Uterus (tissue), 4 donors: ENCODE results near the gene CFDP1. TPM values are rescaled to one million over a fixed set of nuclear protein-coding genes. Genes with fewer than 3 reads are reported as not detected.

Experiments
- DNase-seq, 2 donors: peaks; one replicate each; pipeline ENCODE4 v3.0.0-alpha.2; 2019 to 2020
- H3K27ac ChIP-seq, 2 donors: fragments of 200-600 bp; sonication (generic); 1 replicate in 1 of 2; 2 replicates in 1 of 2; pipeline ENCODE4 v1.5.1; 2016 to 2018
- H3K27me3 ChIP-seq, 2 donors: fragments of 200-600 bp; sonication (generic); one replicate each; pipeline ENCODE4 v1.5.1; 2018 to 2019; ENCODE audit warnings: control low read depth in 1 of 2
- H3K36me3 ChIP-seq, 2 donors: fragments of 200-600 bp; sonication (generic); one replicate each; pipeline ENCODE4 v1.5.1; 2019; ENCODE audit warnings: control low read depth in 1 of 2
- H3K4me1 ChIP-seq, 2 donors: fragments of 200-600 bp; sonication (generic); one replicate each; pipeline ENCODE4 v1.5.1; 2018 to 2019; ENCODE audit warnings: control low read depth in 1 of 2
- H3K4me3 ChIP-seq, 2 donors: fragments of 200-600 bp; sonication (generic); 1 replicate in 1 of 2; 2 replicates in 1 of 2; pipeline ENCODE4 v1.5.1; 2018 to 2019; ENCODE audit warnings: mild to moderate bottlenecking in 1 of 2
- H3K9me3 ChIP-seq, 2 donors: fragments of 200-600 bp; sonication (generic); one replicate each; pipeline ENCODE4 v1.5.1; 2019; ENCODE audit warnings: control low read depth in 1 of 2
- CTCF ChIP-seq, 4 experiments: fragments of 200-600 bp in 2 of 4; fragments of 450-650 bp in 2 of 4; sonication (generic) in 2 of 4; IDR thresholded peaks; one replicate each; pipeline ENCODE4 v1.5.1; 2016 to 2019; ENCODE audit warnings: antibody characterized with exemption in 4 of 4, mild to moderate bottlenecking in 2 of 4, moderate library complexity in 1 of 4
- POLR2A ChIP-seq, 2 donors: fragments of 450-650 bp; IDR thresholded peaks; one replicate each; pipeline ENCODE4 v1.6.1; 2016; ENCODE audit warnings: antibody characterized with exemption in 2 of 2, mild to moderate bottlenecking in 1 of 2, moderate library complexity in 1 of 2
- intact Hi-C: fragments of 100-400 bp; cut with DNase I; formaldehyde crosslinking; loops from one replicate; pipeline ENCODE4 v1.15.1; 2023; ENCODE audit warnings: low total_unique reads
- total RNA-seq, 4 donors: library from RNA; depleted of rRNA in 3 of 4; stranded (reverse); fragments of >200 nt in 3 of 4; gene quantifications; one replicate each; pipeline versions ENCODE4 v1.1.0 to v1.2.4, GENCODE V29; 2014 to 2023
- donor health status: DM: yes; HTN: yes; CAD: no.

The CFDP1 gene
- total RNA-seq, 4 donors from 2014 or later = 22.3 to 90.8 (median 73.4) TPM

GRCh38 chr16:75452464-75453190 is 19.3 kb upstream of the CFDP1 start:
- Histone ChIP-seq H3K4me1 (no peaks in the 10 kb centered on the region), H3K9me3 (no peaks in the 10 kb centered on the region), H3K27me3 (no peaks in the 10 kb centered on the region), H3K4me3 (no peak overlapping the region), H3K36me3 (no peaks in the 10 kb centered on the region), H3K27ac (no peak overlapping the region)
- TF ChIP-seq CTCF (IDR thresholded peaks at IDR 0.05) (no peak), POLR2A (IDR thresholded peaks at IDR 0.05) (no peak)
- intact Hi-C loops = no loop called here
- DNase-seq = no peak

GRCh38 chr16:75446416-75446815 is 13.1 kb upstream of the CFDP1 start:
- Histone ChIP-seq H3K4me1 (no peaks in the 10 kb centered on the region), H3K27ac (peak overlapping the region in 1 of 2 donors; percentile 50), H3K9me3 (no peaks in the 10 kb centered on the region), H3K27me3 (no peaks in the 10 kb centered on the region), H3K4me3 (no peak overlapping the region), H3K36me3 (no peaks in the 10 kb centered on the region)
- intact Hi-C loops = no loop called here
- DNase-seq = no peak
- TF ChIP-seq POLR2A (IDR thresholded peaks at IDR 0.05) (no peak), CTCF (IDR thresholded peaks at IDR 0.05) (no peak)

- Histone ChIP-seq H3K4me1 (no peaks in the 10 kb centered on the region), H3K27me3 (no peaks in the 10 kb centered on the region), H3K9me3 (no peaks in the 10 kb centered on the region), H3K4me3 (no peak overlapping the region), H3K36me3 (no peaks in the 10 kb centered on the region), H3K27ac (peak overlapping the region; percentile 50)
- intact Hi-C loops = no loop called here
- no peak for DNase-seq
- no peak for TF ChIP-seq CTCF (IDR thresholded peaks at IDR 0.05)
- TF ChIP-seq POLR2A (IDR thresholded peaks at IDR 0.05) = no peak
Measured at GRCh38 chr16:75445298-75445697, 12.0 kb upstream of the CFDP1 start.

- intact Hi-C loops = no loop called here
- no peaks in the 10 kb centered on the region for H3K9me3 ChIP-seq
- TF ChIP-seq CTCF (IDR thresholded peaks at IDR 0.05) = no peak
- TF ChIP-seq POLR2A (IDR thresholded peaks at IDR 0.05) = no peak
- H3K27me3 ChIP-seq = no peaks in the 10 kb centered on the region
- no peak for DNase-seq
- no peaks in the 10 kb centered on the region for H3K4me1 ChIP-seq
- no peak overlapping the region for H3K4me3 ChIP-seq
- H3K36me3 ChIP-seq = no peaks in the 10 kb centered on the region
- peak overlapping the region in 1 of 2 donors; percentile 50 for H3K27ac ChIP-seq
Measured at GRCh38 chr16:75443298-75443697, 10.0 kb upstream of the CFDP1 start.

- Histone ChIP-seq H3K27me3 (no peaks in the 10 kb centered on the region), H3K27ac (peak overlapping the region; percentile 94 to 99), H3K9me3 (no peaks in the 10 kb centered on the region), H3K36me3 (no peaks in the 10 kb centered on the region), H3K4me3 (peak overlapping the region; percentile 76 to 83), H3K4me1 (no peaks in the 10 kb centered on the region)
- peak in 1 of 4 experiments; percentile 11 for TF ChIP-seq CTCF (IDR thresholded peaks at IDR 0.05)
- no peak for TF ChIP-seq POLR2A (IDR thresholded peaks at IDR 0.05)
- intact Hi-C loops = no loop called here
- DNase-seq = peak; percentile 69 to 85
Measured at GRCh38 chr16:75433732-75434413, 570 bp upstream of the CFDP1 start.
